ENCODE data around the gene MTURN.
A peak's percentile ranks its signal among the peaks of the same experiment; 100 is the strongest.
"Not testable (repeated sequence)": the region's sequence is repeated elsewhere in the genome, so short reads cannot be mapped to it uniquely, and the experiment has no call there.

The MTURN gene

GRCh38 chr7:30134611-30135300 lies at the start of gene MTURN:
MTURN (plus strand) TSS chr7:30134986; CDS start chr7:30135137, 151 bp downstream.
- peak; percentile 91 for DNase-seq

- DNase-seq: no peak
Measured at GRCh38 chr7:30086529-30086928, 48.3 kb upstream of the MTURN start.

- DNase-seq: no peak
Measured at GRCh38 chr7:30087371-30087770, 47.4 kb upstream of the MTURN start.

- no peak for DNase-seq
Measured at GRCh38 chr7:30088362-30088761, 46.4 kb upstream of the MTURN start.

GRCh38 chr7:30090111-30090510 lies 44.7 kb upstream of the MTURN start:
- DNase-seq: no peak

GRCh38 chr7:30091491-30091912 lies 43.3 kb upstream of the MTURN start:
- no peak for DNase-seq

- no peak for DNase-seq
Measured at GRCh38 chr7:30091987-30092386, 42.8 kb upstream of the MTURN start.

- no peak for DNase-seq
Measured at GRCh38 chr7:30093420-30093952, 41.3 kb upstream of the MTURN start.

GRCh38 chr7:30098599-30098998 lies 36.2 kb upstream of the MTURN start:
- not testable (repeated sequence) for DNase-seq

GRCh38 chr7:30102281-30102680 lies 32.5 kb upstream of the MTURN start:
- DNase-seq: no peak

GRCh38 chr7:30104157-30104556 lies 30.6 kb upstream of the MTURN start:
- DNase-seq: no peak

- no peak for DNase-seq
Measured at GRCh38 chr7:30112103-30112713, 22.6 kb upstream of the MTURN start.

GRCh38 chr7:30113144-30113543 lies 21.6 kb upstream of the MTURN start:
- no peak for DNase-seq

GRCh38 chr7:30114536-30115238 lies 20.1 kb upstream of the MTURN start:
- no peak for DNase-seq

- DNase-seq: no peak
Measured at GRCh38 chr7:30115709-30116297, 19.0 kb upstream of the MTURN start.

- DNase-seq: no peak
Measured at GRCh38 chr7:30116771-30117170, 18.0 kb upstream of the MTURN start.

GRCh38 chr7:30117896-30118295 lies 16.9 kb upstream of the MTURN start:
- no peak for DNase-seq

- DNase-seq: no peak
Measured at GRCh38 chr7:30119890-30120577, 14.8 kb upstream of the MTURN start.

- DNase-seq: no peak
Measured at GRCh38 chr7:30133736-30134610, 813 bp upstream of the MTURN start.

- peak; percentile 76 for DNase-seq
Measured at GRCh38 chr7:30135301-30136116, 723 bp downstream of the MTURN start.
